ENCODE results near the gene SH3BP5. TPM values are rescaled to one million over a fixed set of nuclear protein-coding genes. Genes with fewer than 3 reads are reported as not detected.

The SH3BP5 gene
- total RNA-seq, 1 experiment from 2014 or later = 13.9 TPM

GRCh38 chr3:15315003-15315402 is 17.4 kb downstream of the SH3BP5 start:
- no peak overlapping the region for H3K4me3 ChIP-seq (replicated peaks in 1 of 2; ENCODE audit: low read depth in 1 of 2, low read length in 2 of 2)
- ATAC-seq (no peak), DNase-seq (ENCODE audit: low read depth, low spot score) (no peak)
- CTCF ChIA-PET = no interaction called here
- H3K9me3 ChIP-seq (ENCODE audit: control insufficient read depth in 1 of 2, insufficient read depth in 1 of 2, low read depth in 1 of 2, low read length in 2 of 2) = no peaks in the 10 kb centered on the region
- peaks cover 25 to 28% of the 10 kb centered on the region in 2 experiments for H3K4me1 ChIP-seq (ENCODE audit: control insufficient read depth in 1 of 2, insufficient read depth in 2 of 2, low read length in 2 of 2)
- H3K9me2 ChIP-seq (ENCODE audit: insufficient read depth) = no peaks in the 10 kb centered on the region
- RAD21 ChIA-PET (ENCODE audit: low non-redundant PET in 1 of 2, low total read pairs in 2 of 2, uncharacterized antibody in 2 of 2, unreplicated experiment in 2 of 2) = no interaction called here
- no peak overlapping the region for H3K9ac ChIP-seq (ENCODE audit: low read length)
- BruUV-seq (replicated peaks) = no TSS peak
- POLR2A ChIA-PET = no interaction called here
- no peaks in the 10 kb centered on the region for H4K20me1 ChIP-seq (ENCODE audit: insufficient read depth)
- TF ChIP-seq JUND (IDR thresholded peaks at IDR 0.05) (no peak), YY1 (IDR thresholded peaks at IDR 0.05; ENCODE audit: extremely low read depth, insufficient replicate concordance, low read depth, low read length) (no peak), MAX (IDR thresholded peaks at IDR 0.05) (no peak), EGR1 (IDR thresholded peaks at IDR 0.05; ENCODE audit: low read depth) (no peak), SIN3A (IDR thresholded peaks at IDR 0.05; ENCODE audit: low read depth) (no peak)
- H3K4me2 ChIP-seq (ENCODE audit: low read length) = no peak overlapping the region
- H3K27ac ChIP-seq (ENCODE audit: low read depth, low read length) = no peak overlapping the region
- no peak overlapping the region for H2AFZ ChIP-seq (ENCODE audit: low read depth, low read length, poor library complexity, severe bottlenecking)
- H3K79me2 ChIP-seq (ENCODE audit: insufficient read depth, low read length) = peaks cover 18% of the 10 kb centered on the region; the same call in 1 of the 2 replicates
- no peaks in the 10 kb centered on the region for H3K36me3 ChIP-seq (ENCODE audit: control insufficient read depth in 1 of 2, insufficient read depth in 2 of 2, low read length in 2 of 2)
- intact Hi-C loops (cut with micrococcal nuclease) = no loop called here
- no peaks in the 10 kb centered on the region for H3K27me3 ChIP-seq (ENCODE audit: insufficient read depth, low read length)

- no TSS peak for BruUV-seq (replicated peaks)
These were observed 18.1 kb downstream of the SH3BP5 start for GRCh38 chr3:15314276-15314675.

More at GRCh38 chr3:15314276-15314675, 18.1 kb downstream of the SH3BP5 start:
- H3K9me2 ChIP-seq (ENCODE audit: insufficient read depth) = no peaks in the 10 kb centered on the region
- H3K79me2 ChIP-seq (ENCODE audit: insufficient read depth, low read length) = peaks cover 11% of the 10 kb centered on the region; the same call in 1 of the 2 replicates
- POLR2A ChIA-PET = no interaction called here
- no peaks in the 10 kb centered on the region for H3K9me3 ChIP-seq (ENCODE audit: control insufficient read depth in 1 of 2, insufficient read depth in 1 of 2, low read depth in 1 of 2, low read length in 2 of 2)
- no peak overlapping the region for H3K9ac ChIP-seq (ENCODE audit: low read length)
- H2AFZ ChIP-seq (ENCODE audit: low read depth, low read length, poor library complexity, severe bottlenecking) = no peak overlapping the region
- TF ChIP-seq REST (IDR thresholded peaks at IDR 0.05; ENCODE audit: low read depth) (no peak), ATF3 (IDR thresholded peaks at IDR 0.05) (no peak), EGR1 (IDR thresholded peaks at IDR 0.05; ENCODE audit: low read depth) (no peak), JUND (IDR thresholded peaks at IDR 0.05) (no peak), EZH2phosphoT487 (IDR thresholded peaks at IDR 0.05; ENCODE audit: borderline replicate concordance) (no peak), FOSL1 (IDR thresholded peaks at IDR 0.05; ENCODE audit: low read depth) (no peak), POLR2A (IDR thresholded peaks at IDR 0.05; ENCODE audit: borderline replicate concordance, extremely low read depth, insufficient read depth, insufficient read length) (no peak), ZNF274 (IDR thresholded peaks at IDR 0.05; ENCODE audit: low read depth, low read length) (no peak), POLR2AphosphoS5 (IDR thresholded peaks at IDR 0.05; ENCODE audit: low read depth, low read length) (no peak), TCF7L2 (IDR thresholded peaks at IDR 0.05; ENCODE audit: borderline replicate concordance, extremely low read depth, insufficient read depth, insufficient read length) (no peak), CBX3 (IDR thresholded peaks at IDR 0.05; ENCODE audit: low read depth) (no peak), EZH2 (IDR thresholded peaks at IDR 0.05) (no peak)
- no peak overlapping the region for H3K27ac ChIP-seq (ENCODE audit: low read depth, low read length)
- H3K4me3 ChIP-seq (replicated peaks in 1 of 2; ENCODE audit: low read depth in 1 of 2, low read length in 2 of 2) = no peak overlapping the region
- H3K27me3 ChIP-seq (ENCODE audit: insufficient read depth, low read length) = no peaks in the 10 kb centered on the region
- intact Hi-C loops (cut with micrococcal nuclease) = no loop called here
- no peak overlapping the region for H3K4me2 ChIP-seq (ENCODE audit: low read length)
- no peak for DNase-seq (ENCODE audit: low read depth, low spot score)
- no peaks in the 10 kb centered on the region for H4K20me1 ChIP-seq (ENCODE audit: insufficient read depth)
- CTCF ChIA-PET = no interaction called here
- RAD21 ChIA-PET (ENCODE audit: low non-redundant PET in 1 of 2, low total read pairs in 2 of 2, uncharacterized antibody in 2 of 2, unreplicated experiment in 2 of 2) = no interaction called here
- peaks cover 31 to 33% of the 10 kb centered on the region in 2 experiments for H3K4me1 ChIP-seq (ENCODE audit: control insufficient read depth in 1 of 2, insufficient read depth in 2 of 2, low read length in 2 of 2)
- H3K36me3 ChIP-seq (ENCODE audit: control insufficient read depth in 1 of 2, insufficient read depth in 2 of 2, low read length in 2 of 2) = no peaks in the 10 kb centered on the region
- no peak for ATAC-seq
